Activated gamma-delta T cell treated with Interleukin-2 at 50 U/mL for 16 hours (primary cell): ENCODE measurements around the gene CSTB.

Experiments
- DNase-seq: peaks from one replicate; pipeline ENCODE4 v3.0.0-alpha.2; 2020

The CSTB gene

DNA sequence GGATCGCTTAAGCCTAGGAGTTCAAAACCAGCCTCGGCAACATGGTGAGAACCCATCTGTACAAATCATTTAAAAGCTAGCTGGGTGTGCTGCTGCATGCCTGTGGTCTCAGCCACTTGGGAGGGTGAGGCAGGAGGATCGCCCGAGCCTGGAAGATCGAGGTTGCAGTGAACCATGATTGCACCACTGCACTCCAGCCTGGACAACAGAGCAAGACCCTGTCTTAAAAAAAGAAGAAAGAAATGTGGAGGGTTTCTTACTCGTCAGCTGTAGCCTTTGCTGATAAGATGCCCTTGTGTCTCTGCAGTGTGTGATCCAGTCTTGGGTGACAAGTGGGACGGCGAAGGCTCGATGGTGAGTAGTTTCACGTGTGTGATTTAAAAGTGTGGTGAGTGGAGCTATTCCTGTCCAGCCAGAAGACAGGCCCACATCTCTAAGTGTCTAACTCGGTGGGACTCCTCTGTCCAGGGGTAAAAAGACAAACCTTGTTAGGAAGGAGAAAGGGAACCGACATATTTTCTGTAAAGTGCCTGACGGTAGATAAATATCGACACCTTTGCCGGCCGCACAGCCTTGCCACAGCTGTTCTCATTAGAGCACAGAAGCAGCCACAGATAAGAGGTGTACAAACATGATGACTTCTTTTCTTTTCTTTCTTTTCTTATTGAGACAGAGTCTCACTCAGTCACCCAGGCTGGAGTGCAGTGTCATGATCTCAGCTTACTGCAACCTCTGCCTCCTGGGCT, 30.2 kb downstream of the CSTB start:
- DNase-seq: no peak

DNA sequence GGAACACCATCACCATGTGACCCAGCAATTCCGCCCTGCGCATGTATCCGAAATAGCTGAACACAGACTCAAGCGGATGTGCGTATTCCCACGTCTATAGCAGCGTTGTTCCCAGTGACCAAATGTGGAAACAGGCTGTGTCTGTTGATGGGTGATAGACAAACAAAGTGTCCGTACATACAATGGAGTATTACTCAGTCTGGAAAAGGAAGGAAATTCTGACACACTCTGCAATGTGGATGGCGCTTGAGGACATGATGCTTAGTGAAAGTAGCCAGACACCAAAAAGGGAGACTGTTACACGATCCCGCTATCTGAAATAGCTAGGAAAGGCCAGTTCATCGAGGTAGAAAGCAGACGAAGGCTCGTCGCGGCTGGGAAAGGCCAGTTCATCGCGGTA, 31.4 kb downstream of the CSTB start:
- no peak for DNase-seq

DNA sequence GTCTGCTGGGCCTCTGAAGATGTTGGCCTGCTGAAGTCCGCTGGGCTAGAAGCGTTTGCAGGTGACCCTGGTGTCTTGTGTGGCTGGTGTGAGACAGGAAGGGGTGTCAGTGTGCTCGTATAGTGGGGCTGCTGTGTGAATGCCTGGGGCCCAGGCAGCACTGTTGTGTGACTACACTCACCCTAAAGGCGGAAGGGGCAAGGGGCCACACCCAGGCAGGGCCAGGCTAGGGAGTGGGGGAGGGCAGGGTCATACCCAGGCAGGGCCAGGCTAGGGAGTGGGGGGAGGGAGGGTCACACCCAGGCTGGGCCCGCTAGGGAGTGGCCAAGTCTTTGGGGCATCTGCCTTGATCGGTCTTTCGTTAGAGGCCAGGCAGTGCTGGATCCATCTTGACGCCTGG, 32.2 kb downstream of the CSTB start:
- DNase-seq: no peak

DNA sequence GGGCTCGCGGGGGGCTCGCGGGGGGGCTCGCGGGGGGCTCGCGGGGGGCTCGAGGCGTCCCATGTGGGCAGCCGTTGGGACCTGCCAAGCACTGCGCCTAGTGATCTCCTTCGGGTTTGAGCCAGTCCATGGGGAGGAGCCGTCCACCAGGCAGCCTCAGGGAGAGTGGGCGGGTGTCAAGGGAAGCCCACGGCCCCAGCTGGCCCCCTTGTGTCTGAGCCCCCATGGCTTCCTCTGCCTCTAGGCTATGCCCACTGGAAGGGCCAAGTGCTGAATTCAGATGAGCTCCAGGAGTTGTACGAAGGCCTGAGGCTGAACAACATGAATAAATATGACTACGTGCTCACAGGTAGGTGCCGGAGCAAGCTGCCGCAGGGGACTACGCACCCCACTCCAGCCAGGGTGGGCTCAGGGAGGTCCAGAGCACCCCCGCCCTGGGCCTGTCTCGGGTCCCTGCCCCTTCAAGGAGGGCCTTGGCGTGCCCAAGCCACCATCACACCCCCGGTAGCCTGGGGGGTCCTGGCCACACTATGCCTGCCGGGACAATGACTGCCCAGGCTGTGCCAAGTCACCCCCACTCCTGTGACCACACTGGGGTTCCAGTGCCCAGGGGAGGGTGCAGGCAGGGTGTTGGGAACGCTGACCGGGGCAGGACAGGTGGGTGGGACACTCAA, 34.5 kb downstream of the CSTB start:
- no peak for DNase-seq

DNA sequence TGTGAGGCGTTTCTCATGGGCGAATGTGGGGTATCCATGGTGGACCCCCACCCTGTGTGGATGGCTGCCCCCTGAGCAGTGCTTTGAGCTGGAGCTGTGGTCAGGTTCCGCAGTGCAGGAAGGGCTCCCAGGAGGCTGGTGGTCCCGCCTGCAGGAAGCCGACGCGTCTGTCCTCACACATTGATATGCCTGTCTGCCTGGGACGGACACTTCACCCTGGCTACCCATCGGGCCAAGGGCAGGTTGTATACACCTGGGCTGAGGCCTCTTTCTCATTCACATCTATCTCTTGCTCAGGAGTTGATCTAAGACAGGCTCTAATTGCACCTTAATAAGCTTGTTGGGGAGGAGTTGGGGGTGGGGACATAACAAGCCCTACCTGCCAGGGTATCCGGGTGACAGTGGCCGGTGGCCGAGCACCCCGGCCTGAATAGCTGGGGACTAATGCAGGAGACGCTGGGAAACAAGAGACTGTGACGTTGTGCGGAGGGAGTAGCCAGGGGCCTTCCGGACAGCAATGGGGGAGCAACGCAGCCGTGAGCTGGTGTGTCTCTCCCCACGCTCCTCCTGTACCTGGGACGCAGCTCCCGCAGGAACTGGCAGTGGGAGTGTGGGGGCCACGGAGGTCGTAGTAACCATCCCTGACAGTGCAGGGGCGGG, 35.5 kb downstream of the CSTB start:
- no peak for DNase-seq

DNA sequence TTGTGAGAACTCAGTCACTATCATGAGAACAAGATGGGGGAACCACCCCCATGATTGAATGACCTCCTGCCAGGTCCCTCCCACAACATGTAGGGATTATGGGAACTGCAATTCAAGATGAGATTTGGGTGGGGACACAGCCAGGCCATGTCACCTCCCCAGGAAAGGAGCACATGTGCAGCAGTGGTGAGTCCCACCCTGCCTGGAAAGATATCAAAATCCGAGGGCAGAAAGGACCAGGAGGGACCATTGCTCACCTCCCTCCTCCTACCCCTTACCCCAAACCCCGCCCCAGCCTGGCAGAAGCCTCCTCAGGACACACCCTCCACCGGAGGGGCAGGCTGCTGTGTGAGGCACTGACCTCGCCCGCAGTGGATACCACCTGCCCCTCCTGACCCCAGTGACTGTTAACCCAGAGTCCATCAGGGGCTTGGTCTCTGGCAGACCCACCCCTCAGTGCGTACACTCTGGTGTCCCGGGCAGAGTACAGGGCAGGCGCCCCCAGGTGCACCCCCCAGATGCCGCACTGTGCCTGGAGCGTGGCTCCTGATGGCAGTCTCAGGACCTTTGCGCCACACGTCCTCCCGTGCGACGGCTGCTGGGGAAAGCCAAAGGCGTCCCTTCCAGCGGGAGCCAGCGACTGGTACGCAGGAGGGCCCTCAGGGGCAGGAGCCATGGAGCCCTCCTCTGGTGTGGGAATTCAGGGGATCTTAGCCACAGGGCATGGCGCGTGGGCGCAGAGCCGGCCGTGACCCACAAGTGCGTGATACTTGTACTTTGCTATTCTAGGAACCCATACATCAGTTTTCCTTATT, 36.3 kb downstream of the CSTB start:
- DNase-seq: no peak

DNA sequence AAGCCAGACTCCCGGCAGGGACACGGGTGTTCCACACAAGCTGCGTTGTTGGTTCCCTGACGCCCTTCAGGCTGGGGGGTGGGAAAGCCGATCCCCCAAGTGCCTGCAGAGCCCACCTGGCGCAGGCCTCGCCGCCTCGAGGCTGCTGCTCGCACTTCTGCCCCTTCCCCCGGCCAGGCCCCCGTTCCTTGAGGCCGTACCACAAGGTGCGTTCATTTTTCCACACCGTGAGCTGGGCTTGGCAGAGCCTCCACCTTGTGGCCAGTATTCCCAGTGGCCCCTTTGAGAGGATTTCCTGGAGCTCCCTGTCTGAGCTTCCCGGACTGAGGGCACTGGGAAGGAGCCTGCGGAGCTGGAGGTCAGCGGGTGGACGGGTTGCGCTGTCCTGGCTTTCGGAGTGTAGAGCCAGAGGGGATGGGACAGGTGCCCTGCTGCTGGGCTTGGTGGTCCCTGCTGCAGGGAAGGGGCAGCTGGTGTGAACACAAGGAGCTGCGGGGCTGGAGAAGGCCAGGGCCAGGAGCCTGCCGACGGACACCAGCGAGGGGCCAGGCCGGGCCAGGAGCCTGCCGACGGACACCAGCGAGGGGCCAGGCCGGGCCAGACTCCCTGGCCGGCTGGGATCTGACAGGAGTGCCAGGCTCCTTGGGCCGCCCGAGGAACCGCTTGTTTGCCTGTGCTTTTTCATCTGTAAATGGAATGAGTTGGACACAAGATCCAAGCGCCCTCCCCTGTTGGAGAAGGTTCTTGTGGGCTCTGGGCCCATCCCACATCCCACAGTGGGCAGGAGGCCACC, 38.8 kb downstream of the CSTB start:
- DNase-seq: no peak

DNA sequence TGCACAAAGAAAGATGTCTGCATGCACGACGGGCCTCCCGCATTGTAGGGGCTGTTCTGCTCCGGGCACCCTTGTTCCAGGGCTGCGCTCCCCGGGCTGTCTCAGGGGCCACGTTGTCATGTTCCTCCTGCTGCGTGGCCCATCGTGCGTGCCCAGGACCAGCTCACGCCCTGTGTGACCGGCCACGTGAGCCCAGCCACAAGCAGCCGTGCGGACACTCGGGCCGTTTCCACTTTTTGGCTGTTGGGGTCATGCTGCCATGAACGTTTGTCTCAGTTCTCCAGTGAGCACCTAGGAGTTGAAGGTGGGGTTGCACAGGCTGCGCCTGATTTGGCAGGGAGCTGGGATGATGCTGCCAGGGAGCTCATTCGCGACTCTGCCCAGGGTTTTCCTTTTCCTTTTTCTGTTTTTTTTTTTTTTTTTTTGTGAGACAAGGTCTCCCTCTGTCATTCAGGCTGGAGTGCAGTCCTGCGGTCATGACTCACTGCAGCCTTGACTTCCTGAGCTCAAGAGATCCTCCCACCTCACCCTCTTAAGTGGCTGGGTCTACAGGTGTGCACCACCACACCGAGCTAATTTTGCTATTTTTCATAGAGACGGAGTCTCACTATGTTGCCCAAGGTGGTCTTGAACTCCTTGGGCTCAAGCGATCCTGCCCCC, 39.8 kb downstream of the CSTB start:
- no peak for DNase-seq

DNA sequence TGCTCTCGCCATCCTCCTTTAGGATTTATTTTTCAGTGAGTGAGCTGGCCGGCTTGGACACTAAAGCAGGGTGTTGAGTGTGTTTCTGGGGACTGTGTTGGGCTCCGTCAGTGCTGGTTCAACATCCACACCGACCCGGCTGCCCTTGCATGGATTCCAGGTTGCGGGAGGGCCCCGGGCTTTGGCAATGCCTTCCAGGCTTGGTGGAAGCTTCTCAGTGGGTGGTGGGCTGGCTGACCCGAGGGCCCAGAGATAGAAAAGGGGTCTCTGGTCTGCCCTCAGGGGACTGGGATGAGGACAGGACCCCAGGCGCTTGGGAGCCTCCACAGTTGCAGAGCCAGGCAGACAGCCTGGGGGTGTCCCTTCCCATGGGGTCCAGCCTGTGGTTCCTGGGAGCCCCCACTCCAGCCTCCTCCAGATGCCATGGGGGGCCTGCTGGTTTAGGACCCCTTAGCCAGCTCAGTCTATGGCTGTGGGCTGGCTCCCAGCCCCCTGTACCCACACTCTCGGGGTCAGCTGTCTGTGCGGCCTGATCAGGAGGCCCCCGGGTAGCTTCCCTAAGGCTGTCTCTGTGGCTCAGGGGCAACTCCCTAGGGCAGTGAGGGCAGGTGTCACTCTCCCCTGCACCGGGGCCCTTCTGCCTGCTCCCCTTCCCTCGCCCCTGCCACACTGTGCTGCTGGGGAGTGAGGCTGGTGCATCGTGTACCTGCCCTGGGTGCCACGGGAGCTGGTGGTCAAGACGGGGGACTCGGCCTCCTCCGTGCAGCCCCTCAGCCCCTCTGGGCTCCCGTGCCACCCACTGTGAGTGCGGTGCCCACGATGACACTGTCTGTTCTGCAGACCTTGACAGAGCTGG, 40.6 kb downstream of the CSTB start:
- DNase-seq: no peak

DNA sequence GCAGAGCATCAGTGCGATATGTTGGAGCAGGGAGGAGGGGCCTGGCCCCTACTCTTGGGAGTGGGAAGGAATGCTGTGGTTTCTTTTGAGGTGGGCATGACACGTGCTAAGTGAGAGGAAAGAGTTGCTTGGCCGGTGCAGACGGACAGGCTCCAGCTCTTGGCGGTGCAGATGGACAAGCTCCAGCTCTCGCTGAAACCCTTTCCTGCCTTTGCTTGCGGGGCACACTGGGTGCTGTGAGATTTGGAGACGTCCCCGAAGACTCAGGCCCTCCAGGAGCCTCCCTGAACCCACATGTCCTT, 41.2 kb downstream of the CSTB start:
- no peak for DNase-seq

DNA sequence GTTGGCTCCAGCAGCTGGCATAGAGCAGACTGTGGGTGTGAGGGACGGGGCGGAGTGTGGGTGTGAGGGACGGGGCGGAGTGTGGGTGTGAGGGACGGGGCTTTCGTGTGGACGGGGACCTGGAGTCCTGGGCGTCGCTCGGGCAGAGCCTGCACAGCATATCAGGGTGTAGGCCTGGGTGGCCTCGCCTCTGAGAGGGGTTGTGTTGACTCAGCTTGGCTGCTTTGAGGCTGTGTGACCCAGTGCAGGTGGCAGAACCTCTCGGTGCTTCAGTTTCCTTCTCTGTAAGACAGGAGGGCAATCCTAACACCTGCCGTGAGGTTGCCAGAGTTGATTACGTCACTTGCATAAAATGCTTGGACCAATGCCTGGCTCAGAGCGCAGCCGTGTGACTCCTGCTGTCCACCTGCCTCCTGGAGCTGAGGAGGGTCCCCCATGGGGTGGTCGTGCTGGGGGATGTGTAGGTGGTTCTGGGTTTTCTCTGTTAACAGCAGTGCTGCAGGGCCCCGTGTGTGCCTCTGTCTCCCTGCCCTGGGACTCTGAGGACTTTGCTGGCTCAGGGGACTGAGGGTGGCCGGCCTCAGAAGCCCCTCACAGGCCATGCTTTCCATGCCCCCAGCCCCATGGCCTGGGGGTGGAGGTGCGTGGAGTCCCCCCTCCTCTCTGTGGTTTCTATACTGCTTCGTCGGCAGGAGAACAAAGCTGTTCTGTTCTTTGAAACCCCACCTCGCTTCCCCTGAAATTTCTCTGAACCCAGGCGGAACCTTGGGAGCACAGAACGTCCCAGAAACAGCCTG, 41.8 kb downstream of the CSTB start:
- no peak for DNase-seq

DNA sequence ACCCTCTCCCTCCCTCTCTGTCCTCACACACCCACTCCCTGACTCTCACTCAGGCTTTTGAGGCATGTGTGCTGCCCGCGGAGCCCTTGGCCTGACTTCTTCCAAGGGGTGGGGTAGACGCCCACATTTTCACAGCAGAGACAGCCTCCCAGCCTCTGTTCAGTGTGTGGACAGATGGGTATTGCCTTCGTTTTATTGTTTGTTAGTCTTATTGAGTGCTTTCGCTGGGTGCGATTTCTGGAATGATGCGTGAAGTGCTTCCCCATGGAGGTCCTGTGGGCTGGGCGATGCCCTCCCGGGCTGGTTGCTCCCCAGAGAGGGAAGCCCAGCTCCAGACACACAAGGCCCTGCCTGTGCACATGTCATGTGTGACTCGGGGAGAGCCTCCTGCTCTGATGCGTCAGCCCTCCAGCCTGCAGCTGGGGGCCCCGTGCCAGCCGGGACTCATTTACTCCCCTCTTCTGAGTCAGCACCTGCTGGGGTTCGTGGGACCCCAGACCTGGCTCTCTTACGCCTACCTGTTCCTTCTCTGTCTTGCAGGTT, 42.5 kb downstream of the CSTB start:
- no peak for DNase-seq

DNA sequence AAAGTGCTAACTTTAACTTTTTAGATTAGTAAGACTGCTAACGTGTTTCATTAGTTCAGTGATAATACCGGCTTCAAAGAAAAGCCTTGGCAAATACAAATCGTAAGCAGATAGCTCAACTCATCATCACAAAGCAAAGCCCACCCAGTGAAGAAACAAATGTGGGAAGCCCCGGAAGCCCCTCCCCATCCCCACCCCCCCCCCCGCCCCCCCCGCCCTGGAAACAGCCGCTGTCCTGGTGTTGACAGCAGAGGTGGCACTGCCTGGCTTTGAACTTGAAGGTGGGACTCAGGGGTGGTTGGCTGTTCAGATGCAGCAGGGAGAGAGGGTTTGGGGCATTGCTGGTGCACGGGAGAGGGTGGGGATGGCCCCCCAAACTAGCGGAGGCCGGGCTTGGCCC, 43.0 kb downstream of the CSTB start:
- no peak for DNase-seq

DNA sequence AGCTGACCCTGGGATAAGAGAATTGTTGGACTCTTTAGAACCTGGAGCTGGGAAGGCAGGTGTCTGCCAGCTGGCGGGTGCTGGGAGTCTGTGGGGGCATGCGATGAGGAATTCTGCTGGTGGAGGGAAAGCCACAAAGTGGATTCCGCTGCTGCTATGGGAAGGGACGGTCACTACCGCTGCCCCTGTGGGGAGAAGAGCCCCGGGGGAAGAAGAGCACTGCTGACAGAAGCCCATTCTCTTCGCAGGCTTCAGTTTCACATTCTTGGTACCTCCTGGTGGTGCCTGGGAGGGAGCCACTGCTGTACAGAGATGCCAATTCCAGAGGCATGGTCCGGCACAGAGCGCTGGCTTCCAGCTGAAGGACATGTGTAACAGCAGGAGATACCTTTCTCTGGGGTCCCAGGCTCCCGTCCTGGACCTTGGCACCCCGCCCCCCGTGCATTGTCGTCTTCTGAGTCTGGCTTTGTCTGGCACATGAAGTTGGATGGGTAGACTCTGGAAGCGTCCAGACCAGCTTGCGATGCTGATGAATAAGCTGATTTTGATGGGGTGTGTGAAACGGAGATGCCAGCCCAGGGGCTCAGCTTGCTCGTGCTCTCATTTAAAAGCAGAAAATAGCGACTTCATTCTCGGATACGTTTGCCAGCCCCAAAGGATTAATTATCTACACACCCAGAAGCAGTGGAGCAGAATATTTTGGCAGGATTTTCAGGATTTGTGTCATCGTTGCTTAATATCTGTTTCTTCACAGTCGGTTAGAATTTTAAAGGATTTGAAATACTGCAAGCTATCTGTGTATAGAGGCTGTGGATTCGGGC, 44.0 kb downstream of the CSTB start:
- no peak for DNase-seq

DNA sequence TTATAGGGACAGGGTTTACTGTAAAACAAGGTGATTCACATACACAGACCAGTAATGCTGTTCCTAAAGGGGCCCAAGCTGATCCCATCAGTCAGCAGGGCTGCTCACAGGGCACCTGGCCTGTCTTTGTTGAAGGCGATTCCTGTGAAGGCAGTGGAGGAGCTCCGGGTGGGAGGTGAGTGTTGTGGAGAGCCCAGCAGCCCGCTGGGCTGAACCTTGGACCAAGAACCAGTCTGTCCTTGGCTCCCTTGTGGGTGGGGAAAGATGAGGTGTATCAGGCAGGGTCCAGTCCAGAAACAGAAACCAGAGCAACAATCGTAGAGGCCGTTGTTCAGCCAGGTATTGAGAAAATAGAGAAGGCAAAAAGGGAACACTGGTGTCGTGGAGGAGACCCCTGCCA, 44.6 kb downstream of the CSTB start:
- no peak for DNase-seq

DNA sequence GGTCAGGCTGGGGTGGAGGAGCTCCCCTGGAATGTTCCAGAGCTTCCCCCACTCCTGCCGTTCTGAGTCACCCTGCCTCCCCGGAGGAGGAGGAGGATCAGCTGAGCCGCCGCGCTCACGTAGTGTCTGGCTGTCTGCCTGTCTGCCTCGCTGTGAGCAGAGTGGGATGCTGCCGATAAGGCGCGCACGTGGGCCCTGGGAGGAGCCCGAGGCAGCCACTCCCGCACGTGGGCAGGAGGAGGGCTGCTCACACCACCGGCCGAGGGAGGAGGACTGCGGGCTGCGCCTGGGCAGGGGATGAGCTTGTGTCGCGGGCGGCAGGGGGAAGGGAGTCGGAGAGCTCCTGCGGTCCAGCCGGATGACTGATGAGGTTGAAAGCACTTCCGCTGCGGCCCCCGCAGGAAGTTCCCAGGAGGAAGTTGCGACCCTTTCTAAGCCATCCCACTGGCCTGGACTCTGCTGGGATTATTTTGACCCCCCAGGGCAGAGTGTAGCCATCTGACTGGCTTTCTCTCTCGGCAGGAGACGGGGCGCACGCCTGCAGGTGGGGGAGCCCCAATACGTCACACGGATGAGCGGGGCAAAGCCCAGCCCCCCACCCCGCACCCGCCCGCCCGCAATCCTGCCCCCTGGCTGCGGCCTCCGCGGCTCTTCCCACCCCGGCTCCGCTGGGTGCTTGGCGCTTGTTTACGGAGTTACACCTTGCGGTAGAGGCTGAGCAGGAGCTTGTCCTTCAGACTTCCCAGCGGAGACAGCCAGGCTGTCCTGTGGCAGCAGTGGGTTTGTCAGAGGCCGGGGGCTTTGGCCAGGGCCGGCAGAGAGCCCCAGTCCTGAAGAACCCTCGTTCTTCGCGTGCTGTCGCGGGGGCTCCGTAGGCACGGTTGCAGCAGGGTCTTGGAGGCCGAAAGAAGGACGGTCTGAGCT, 47.4 kb downstream of the CSTB start:
- peak; percentile 69 for DNase-seq

DNA sequence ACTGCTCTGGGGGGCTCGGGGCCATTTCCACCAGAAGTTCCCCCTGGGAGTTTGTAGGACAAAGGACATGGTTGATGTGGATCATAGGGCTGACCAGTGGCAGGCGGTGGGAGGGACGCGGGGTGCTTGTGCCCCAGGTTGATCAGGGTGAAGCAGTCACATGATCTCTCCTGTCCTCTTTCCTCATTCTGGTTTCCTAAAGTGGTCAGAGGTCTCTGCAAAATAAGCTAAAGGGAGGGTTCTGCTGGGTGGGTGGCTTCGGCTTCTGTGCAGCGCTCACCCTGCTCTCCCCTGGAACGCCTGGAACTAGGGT, 48.0 kb downstream of the CSTB start:
- DNase-seq: no peak

DNA sequence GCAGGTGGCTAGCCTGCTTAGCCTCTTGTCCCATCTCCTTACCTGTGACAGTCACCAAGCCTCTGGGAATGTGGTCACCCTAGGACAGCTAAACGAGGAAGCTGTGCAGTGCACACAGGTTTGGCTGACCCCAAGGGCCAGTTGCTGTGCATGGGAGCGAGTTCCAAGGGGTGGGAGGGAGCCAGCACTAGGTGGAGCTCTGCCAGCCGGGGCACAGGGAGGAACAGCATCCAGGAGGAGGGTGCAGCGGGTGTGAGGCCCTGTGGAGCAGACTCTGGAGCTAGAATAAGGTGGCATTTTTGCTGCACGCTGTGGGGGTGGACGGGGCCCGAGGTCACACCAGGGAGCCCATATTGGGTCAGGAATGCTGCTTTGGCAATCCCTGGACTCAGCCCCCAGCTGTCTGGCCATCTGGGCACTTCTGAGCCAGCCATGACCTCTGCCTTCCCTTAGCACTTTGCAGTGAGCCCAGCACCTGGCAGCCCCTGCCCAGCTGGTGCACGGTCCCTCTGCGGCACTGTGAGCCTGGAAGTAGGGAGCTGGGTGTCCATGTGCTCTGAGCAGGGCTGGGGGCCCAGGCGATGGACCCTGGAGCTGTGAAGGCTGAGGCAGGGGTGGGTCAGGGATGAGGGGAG, 48.5 kb downstream of the CSTB start:
- DNase-seq: no peak
